Upper lobe of left lung (tissue), 4 donors: Measurements from ENCODE around the gene SHQ1.

Source experiments
- CTCF ChIP-seq, 6 experiments: fragments of 450-650 bp in 4 of 6; fragments of 200-600 bp in 2 of 6; sonication (generic) in 2 of 6; IDR thresholded peaks; one replicate each; pipeline ENCODE4 v1.5.1; 2016 to 2019; ENCODE audit warnings: antibody characterized with exemption in 6 of 6
- EP300 ChIP-seq, 4 donors: sonication (generic); formaldehyde crosslinking; IDR thresholded peaks; one replicate each; pipeline ENCODE4 v1.5.1; 2017; ENCODE audit warnings: antibody characterized with exemption in 4 of 4, control low read depth in 2 of 4
- POLR2AphosphoS5 ChIP-seq, 2 donors: sonication (generic); formaldehyde crosslinking; IDR thresholded peaks; one replicate each; pipeline ENCODE4 v1.5.1; 2017; ENCODE audit warnings: antibody characterized with exemption in 2 of 2

GRCh38 chr3:72699631-72700030, 148.6 kb downstream of the SHQ1 start:
- no peak for TF ChIP-seq CTCF (IDR thresholded peaks at IDR 0.05)
- TF ChIP-seq EP300 (IDR thresholded peaks at IDR 0.05): no peak
- TF ChIP-seq POLR2AphosphoS5 (IDR thresholded peaks at IDR 0.05): no peak
